ENCODE results near the gene C14orf132. TPM values are rescaled to one million over a fixed set of nuclear protein-coding genes. Genes with fewer than 3 reads are reported as not detected.
A peak's percentile ranks its signal among the peaks of the same experiment; 100 is the strongest.

Gene C14orf132
- total RNA-seq, 4 donors from 2014 or later = 3.0 to 13.5 (median 3.9) TPM

DNA sequence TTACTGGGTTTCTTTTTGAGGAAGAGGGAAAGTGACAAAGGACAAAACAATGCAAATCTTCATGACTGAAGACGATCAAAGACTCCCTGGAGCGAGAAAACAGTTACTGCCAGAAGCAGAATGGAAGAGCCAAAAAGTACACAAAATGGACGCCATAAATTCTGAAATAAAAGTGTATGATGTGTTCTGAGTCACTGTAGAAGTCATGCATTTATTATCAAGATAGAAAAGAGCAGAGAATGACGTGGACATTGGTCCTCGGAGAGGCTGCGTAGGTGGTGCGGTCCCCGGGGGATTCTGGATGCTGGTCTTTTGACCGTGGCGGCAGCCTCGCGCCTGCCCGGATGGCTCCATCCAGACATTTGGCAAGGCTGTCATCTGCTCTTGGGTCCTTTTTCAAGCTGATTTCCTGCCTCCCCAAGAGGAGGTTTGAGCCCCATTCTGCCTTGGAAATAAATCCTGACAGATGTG is 52.8 kb downstream of the C14orf132 start:
- no peaks in the 10 kb centered on the region for H3K9me3 ChIP-seq
- peaks cover 0 to 30% (median 3%) of the 10 kb centered on the region in 3 donors for H3K36me3 ChIP-seq
- H3K27me3 ChIP-seq = peaks cover 0 to 7% (median 0%) of the 10 kb centered on the region in 4 donors
- intact Hi-C loops (cut with DNase I) = no loop called here
- TF ChIP-seq, protein P1, sequence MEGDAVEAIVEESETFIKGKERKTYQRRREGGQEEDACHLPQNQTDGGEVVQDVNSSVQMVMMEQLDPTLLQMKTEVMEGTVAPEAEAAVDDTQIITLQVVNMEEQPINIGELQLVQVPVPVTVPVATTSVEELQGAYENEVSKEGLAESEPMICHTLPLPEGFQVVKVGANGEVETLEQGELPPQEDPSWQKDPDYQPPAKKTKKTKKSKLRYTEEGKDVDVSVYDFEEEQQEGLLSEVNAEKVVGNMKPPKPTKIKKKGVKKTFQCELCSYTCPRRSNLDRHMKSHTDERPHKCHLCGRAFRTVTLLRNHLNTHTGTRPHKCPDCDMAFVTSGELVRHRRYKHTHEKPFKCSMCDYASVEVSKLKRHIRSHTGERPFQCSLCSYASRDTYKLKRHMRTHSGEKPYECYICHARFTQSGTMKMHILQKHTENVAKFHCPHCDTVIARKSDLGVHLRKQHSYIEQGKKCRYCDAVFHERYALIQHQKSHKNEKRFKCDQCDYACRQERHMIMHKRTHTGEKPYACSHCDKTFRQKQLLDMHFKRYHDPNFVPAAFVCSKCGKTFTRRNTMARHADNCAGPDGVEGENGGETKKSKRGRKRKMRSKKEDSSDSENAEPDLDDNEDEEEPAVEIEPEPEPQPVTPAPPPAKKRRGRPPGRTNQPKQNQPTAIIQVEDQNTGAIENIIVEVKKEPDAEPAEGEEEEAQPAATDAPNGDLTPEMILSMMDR (IDR thresholded peaks at IDR 0.05) = no peak
- 86 to 87% methylated on average over 10 to 13 of the region's 13 CpGs for WGBS, 2 donors
- H3K4me1 ChIP-seq = peaks cover 13 to 37% (median 20%) of the 10 kb centered on the region in 3 donors
- H3K4me3 ChIP-seq = no peak overlapping the region
- no peak for DNase-seq
- no peak overlapping the region for H3K27ac ChIP-seq

DNA sequence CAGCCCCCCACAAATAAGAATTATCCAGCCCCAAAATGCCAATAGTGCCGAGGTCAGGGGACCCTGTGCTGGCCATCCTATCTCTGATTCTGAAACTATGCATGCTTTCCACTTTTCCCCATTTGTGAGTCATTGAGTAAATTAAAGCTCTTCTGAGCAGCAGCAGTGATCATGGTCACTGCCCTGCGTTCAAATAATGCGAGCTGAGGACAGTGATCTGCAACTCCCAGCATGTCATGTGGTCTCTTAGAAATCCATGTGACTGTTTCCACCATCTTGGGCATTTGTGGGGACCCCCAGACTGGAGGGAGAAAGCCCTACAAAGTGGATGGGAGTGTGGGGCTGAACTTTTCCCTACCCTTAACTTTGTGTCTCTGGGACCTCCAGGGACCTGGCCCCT is 53.8 kb downstream of the C14orf132 start:
- intact Hi-C loops (cut with DNase I) = no loop called here
- TF ChIP-seq, protein P1 (IDR thresholded peaks at IDR 0.05) = no peak
- no peak for TF ChIP-seq POLR2A (IDR thresholded peaks at IDR 0.05)
- H3K4me1 ChIP-seq = peaks cover 13 to 40% (median 20%) of the 10 kb centered on the region in 3 donors
- WGBS, 2 donors = 66 to 79% methylated on average over 2 to 3 of the region's 3 CpGs
- H3K4me3 ChIP-seq = no peak overlapping the region
- H3K27me3 ChIP-seq = peaks cover 0 to 7% (median 0%) of the 10 kb centered on the region in 4 donors
- DNase-seq = no peak
- peaks cover 0 to 20% (median 0%) of the 10 kb centered on the region in 3 donors for H3K36me3 ChIP-seq
- H3K27ac ChIP-seq = no peak overlapping the region
- H3K9me3 ChIP-seq = no peaks in the 10 kb centered on the region

DNA sequence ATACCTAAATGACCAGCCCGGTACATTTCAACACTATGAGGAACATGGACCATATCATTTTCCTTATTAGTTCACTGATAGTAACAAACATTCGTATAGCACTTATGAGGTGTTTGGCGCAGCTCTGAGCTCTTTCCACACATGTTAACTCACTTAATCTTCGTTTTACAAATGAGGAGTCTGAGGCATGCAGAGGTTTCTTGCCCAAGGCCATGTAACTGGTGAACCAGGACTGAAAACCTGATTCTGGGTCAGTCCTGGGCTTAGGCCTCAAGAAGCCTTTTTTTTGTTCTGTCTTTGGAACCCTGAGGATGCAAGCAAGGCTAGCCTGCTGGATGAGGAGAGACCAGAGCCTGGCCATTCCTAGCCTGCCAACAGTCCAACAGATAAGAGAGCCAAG is 55.0 kb downstream of the C14orf132 start:
- peaks cover 0 to 7% (median 0%) of the 10 kb centered on the region in 3 donors for H3K36me3 ChIP-seq
- 69 to 80% methylated on average over 4 of the region's 4 CpGs for WGBS, 2 donors
- no peaks in the 10 kb centered on the region for H3K9me3 ChIP-seq
- peaks cover 13 to 40% (median 20%) of the 10 kb centered on the region in 3 donors for H3K4me1 ChIP-seq
- no peak for DNase-seq
- TF ChIP-seq, protein P1 (IDR thresholded peaks at IDR 0.05) = no peak
- TF ChIP-seq POLR2A (IDR thresholded peaks at IDR 0.05) = no peak
- H3K4me3 ChIP-seq = no peak overlapping the region
- H3K27ac ChIP-seq = no peak overlapping the region
- intact Hi-C loops (cut with DNase I) = no loop called here
- H3K27me3 ChIP-seq = peaks cover 0 to 7% (median 0%) of the 10 kb centered on the region in 4 donors

DNA sequence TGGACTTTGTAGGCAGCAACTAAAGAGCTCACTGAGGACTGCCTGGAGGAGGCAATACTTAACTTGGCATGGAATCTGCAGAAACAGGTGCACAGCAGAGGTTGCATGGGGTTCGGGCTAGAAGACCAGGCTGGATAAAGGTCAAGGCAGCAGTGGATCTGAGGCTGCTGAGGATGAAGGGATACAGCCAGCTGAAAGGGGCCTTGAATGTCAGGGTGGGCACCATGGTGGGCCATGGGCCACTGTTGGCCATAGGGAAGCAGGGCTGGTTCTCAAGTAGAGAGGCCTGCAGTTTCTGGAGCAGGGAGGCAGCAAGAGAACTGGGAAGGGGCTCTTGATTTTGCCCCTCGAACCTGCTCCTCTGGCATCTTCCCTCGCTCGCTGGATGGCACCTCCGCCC is 55.5 kb downstream of the C14orf132 start:
- Histone ChIP-seq H3K4me3 (no peak overlapping the region), H3K36me3 (peaks cover 0 to 3% (median 0%) of the 10 kb centered on the region in 3 donors), H3K4me1 (peaks cover 13 to 40% (median 20%) of the 10 kb centered on the region in 3 donors), H3K27ac (no peak overlapping the region), H3K9me3 (no peaks in the 10 kb centered on the region), H3K27me3 (peaks cover 0 to 7% (median 0%) of the 10 kb centered on the region in 4 donors)
- no peak for TF ChIP-seq POLR2A (IDR thresholded peaks at IDR 0.05)
- TF ChIP-seq, protein P1 (IDR thresholded peaks at IDR 0.05) = no peak
- intact Hi-C loops (cut with DNase I) = loop anchor here (5.0 kb wide), 1 partner anchor 92 kb away; no protein-coding TSS in a partner anchor
- WGBS, 2 donors = 95 to 100% methylated on average over 4 to 5 of the region's 5 CpGs
- DNase-seq = no peak

DNA sequence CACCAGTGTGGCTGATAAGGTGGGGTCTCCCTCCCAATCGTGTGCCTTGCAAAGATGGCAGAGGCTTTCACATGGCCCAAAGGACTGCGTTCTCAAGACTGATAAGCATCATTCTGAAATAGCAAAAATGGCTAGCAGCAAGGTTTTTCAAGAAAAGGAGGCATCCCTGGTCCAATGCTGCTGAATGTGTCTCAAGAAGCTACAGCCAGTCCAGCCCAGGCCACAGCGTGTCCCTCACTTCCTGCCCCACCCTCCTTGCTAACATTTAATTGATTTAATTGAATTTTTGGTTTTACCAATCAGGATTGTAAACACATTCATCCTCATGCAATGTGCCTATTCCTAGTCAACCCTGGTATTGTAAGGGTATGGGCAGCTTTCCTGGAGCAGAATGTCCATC is 55.9 kb downstream of the C14orf132 start:
- peaks cover 13 to 40% (median 20%) of the 10 kb centered on the region in 3 donors for H3K4me1 ChIP-seq
- TF ChIP-seq, protein P1 (IDR thresholded peaks at IDR 0.05) = no peak
- no peak for TF ChIP-seq POLR2A (IDR thresholded peaks at IDR 0.05)
- no peak overlapping the region for H3K4me3 ChIP-seq
- H3K27me3 ChIP-seq = peaks cover 0 to 7% (median 0%) of the 10 kb centered on the region in 4 donors
- no peaks in the 10 kb centered on the region for H3K36me3 ChIP-seq
- intact Hi-C loops (cut with DNase I) = loop anchor here (5.0 kb wide), 1 partner anchor 93 kb away; no protein-coding TSS in a partner anchor
- WGBS, 2 donors = 66 to 78% methylated on average over 2 to 3 of the region's 3 CpGs
- H3K27ac ChIP-seq = peak overlapping the region in 2 of 4 donors; percentile 67 to 73
- H3K9me3 ChIP-seq = no peaks in the 10 kb centered on the region
- no peak for DNase-seq

Data from esophagus squamous epithelium (tissue), 5 donors.